Mammary epithelial cell (primary cell): ENCODE measurements around the gene C16orf95.

Source experiments
- CTCF ChIP-seq, 2 donors: IDR thresholded peaks in 1 of 2; conservative IDR thresholded peaks in 1 of 2; 2 replicates each; pipeline ENCODE4 v1.5.1; 2011 to 2012; ENCODE audit warnings: inconsistent platforms in 2 of 2, low read length in 2 of 2, mild to moderate bottlenecking in 2 of 2, control low read depth in 1 of 2, low read depth in 1 of 2; ENCODE audit not compliant: insufficient read depth in 1 of 2; ENCODE audit errors: extremely low read depth in 1 of 2
- EZH2 ChIP-seq: IDR thresholded peaks from 2 replicates; pipeline ENCODE4 v1.6.1; 2012; ENCODE audit warnings: low read length, inconsistent platforms, borderline replicate concordance

GRCh38 chr16:87309620-87310525 lies 7.3 kb downstream of the C16orf95 start:
- TF ChIP-seq CTCF (conservative IDR thresholded peaks at IDR 0.05 in 1 of 2, IDR thresholded peaks at IDR 0.05 in 1 of 2; ENCODE audit: extremely low read depth in 1 of 2, insufficient read depth in 1 of 2, low read depth in 1 of 2, low read length in 2 of 2) = no peak
- TF ChIP-seq EZH2 = no peak
